RKO (cell line): ENCODE data around the gene ASRGL1.
A peak's percentile ranks its signal among the peaks of the same experiment; 100 is the strongest.
"Not testable (repeated sequence)": the region's sequence is repeated elsewhere in the genome, so short reads cannot be mapped to it uniquely, and the experiment has no call there.

Experiments used
- DNase-seq: peaks from one replicate; pipeline ENCODE4 v3.0.0-alpha.2; 2016; ENCODE audit warnings: low spot score

The ASRGL1 gene

DNA sequence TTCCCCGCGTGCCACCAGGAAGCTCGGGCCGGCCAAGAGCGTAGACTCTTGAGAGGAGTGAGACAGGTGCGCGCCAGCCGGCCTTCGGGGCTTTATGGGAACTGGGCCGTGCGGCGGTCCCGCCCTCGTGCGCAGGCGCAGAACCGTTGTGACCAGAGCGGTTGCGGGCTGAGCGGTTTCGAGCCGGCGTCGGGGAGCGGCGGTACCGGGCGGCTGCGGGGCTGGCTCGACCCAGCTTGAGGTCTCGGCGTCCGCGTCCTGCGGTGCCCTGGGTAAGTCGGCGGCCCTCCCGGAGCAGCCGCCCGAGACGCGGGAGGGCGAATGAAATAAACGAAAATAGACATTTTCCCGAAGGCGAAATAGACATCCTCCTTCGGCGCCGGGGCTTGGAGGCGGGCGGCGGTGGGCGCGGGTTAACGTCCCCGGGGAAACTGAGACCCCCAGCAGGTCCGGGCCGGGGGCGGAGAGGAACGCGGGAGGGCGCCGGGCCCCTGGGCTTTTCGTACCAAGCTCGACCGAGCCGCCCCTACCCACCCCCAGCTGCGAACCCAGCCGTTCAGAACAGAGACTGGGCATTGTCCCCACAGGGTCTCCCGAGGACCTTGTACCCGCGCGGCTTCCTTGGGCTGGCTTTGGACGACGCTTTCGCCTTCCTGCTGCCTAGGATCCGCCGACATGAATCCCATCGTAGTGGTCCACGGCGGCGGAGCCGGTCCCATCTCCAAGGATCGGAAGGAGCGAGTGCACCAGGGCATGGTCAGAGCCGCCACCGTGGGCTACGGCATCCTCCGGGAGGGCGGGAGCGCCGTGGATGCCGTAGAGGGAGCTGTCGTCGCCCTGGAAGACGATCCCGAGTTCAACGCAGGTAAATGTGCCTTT, at the start of gene ASRGL1:
Gene ASRGL1 (plus strand): TSS at position 146 of the 879 bp plus-strand sequence. CDS start 530 bp downstream, at position 676.
- peak; percentile 28 for DNase-seq

DNA sequence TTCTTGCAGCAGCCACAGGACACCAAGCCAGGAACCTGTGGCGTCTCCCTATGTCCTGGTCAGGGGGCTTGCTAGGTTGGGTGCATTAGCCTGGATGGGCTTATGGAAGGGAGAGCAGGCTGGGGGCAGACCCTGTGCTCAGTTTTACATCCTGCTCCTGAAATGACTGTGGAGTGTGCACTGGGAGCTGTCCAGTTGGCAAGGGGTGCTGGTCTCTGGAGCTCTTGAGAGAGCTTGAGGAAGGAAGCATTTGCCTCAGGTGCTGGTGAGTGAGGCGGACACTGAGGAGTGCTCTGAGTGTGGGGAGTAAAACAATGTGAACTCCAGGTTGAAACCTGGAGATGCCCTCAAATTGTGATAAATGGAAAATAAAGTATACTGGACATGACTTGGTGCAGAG, 41.7 kb upstream of the ASRGL1 start:
- DNase-seq = peak; percentile 19

DNA sequence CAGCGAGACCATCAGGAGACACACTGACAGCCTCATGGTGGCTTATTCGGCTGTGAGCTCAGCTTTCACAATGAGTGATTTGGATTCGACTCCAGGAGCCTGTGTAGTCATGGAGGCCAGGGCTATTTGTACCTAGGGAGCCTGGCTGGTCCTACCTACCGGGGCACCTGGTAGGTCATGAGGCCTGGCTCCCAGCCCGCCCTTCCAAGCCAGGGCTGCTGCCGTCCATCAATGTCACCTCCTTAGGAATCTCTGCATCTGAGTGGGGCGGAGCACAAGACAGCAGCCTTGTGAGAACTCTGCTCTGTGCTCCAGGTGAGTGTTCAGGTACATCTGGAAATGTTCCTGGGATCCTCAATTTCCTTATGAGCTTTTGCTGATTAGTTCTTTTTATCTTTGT, 38.3 kb upstream of the ASRGL1 start, which contains the start of gene SCGB1D4:
Gene SCGB1D4 (minus strand): TSS at position 101 of the 400 bp plus-strand sequence. CDS start 65 bp downstream, at position 36.
- DNase-seq = no peak

DNA sequence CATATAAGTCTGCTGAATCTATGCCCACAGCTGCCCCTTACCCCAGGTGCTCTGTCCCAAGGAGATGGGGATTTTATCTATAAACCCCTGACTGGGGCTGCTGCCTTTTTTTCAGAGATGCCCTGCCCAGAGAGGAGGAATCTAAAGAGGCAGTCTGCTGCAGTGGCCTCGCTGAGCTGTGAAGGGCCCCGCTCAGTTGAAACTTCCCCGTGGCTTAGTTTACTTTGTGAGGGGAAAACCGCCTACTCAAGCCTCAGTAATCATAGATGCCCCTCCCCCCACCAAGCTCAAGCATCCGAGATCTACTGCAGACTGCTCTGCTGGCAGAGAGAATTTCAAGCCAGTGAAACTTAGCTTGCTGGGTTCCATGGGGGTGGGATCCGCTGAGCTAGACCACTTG, 31.0 kb upstream of the ASRGL1 start:
- DNase-seq = no peak

DNA sequence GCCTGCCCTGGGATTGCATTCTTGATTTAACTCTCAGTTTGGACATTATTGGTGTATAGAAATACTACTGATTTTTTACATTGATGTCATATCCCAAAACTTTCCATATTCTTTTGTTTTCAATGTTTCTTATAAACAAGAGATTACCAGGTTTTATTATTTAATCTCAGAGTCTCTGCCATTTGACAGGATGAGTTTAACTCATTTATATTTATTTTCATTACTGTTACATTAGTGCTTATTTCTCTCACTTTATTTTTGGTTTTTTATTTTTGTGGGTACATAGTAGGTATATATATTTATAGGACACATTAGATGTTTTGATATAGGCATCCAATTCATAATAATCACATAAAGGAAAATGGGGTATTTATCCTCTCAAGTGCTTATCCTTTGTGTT, 29.3 kb upstream of the ASRGL1 start:
- no peak for DNase-seq

DNA sequence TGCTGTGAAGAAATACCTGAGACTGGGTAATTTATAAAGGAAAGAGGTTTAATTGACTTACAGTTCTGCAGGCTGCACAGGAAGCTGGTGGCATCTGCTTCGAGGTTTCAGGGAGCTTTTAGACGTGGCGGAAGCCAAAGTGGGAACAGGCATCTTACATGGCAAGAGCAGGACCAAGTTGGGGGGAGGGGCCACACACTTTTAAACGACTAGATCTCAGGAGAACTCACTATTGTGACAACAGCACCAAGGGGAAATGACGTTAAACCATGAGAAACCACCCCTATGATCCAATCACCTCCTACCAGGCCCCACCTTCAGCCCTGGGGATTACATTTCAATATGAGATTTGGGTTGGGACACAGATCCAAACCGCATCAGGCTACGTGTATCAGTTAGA, 27.3 kb upstream of the ASRGL1 start:
- DNase-seq = no peak

DNA sequence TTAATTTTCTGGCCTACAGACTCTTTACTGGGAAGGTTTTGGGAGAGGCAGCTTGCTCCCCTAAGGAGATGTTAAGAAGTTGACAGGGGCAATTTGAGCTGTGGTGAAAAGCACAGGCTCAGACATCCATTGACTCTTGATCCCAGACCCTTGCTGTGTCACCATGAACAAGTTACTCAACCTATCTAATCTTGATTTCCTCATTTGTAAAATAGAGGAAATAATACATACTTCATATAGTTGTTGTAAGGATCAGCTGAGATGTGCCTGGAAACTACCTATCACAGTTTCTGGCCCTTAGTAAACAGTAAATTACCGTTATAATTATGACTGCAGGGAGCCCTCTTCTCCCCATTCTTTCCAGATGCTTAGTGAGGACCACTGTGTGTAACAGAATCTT, 21.8 kb upstream of the ASRGL1 start:
- no peak for DNase-seq

DNA sequence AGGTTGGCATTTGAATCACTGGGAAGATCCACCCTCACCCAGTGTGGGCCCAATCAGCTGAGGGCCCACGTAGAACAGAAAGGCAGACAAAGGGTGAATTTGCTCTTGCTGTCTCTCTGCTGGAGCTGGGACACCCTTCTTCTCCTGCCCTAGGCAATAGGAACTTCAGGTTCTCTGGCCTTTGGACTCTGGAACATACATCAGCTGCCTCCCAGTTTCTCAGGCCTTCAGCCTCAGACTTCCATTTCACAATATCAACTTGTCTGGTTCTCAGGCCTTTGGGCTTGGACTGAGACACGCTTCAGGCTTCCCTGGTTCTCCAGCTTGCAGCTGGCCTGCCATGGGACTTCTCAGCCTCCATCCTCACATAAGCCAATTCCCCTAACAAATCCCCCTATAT, 14.7 kb upstream of the ASRGL1 start:
- DNase-seq = no peak

DNA sequence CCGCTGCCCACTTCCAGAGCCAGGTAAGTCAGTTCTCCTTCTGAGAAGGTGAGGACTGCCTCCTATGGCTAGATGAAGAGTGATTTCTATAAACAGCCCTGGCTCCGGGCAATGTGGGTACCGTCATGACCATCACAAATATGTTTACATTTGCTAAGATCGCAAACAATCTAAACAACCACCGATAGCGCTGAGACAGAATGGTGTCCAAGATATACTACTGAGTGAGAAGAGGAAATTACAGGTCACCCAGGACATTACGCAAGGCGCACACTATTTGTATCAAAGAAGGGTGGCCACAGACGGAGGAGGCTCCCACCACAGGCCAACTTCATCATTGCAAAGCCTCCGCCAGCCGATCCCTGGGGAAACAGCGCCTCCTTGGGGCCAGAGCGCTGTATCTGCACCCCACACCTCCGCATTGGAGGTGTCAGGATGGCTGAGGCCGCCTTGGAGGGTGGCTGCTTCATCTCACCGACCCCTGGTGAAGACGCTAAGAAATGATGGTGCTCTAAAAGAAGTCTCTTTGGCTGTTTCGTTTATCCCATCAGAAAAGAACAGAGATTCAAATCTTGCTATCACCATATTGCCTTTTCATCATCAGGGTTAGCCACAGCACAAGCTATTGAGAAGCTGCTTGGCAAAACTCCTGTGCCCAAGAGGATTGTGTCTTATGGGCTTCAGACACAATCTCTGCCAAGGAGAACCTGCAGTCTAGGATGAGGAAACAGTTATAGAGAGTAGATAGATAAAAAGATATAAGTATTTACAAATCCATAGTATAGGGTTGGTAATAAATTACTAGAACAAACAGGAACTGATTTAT, 12.3 kb upstream of the ASRGL1 start:
- DNase-seq = peak; percentile 4

DNA sequence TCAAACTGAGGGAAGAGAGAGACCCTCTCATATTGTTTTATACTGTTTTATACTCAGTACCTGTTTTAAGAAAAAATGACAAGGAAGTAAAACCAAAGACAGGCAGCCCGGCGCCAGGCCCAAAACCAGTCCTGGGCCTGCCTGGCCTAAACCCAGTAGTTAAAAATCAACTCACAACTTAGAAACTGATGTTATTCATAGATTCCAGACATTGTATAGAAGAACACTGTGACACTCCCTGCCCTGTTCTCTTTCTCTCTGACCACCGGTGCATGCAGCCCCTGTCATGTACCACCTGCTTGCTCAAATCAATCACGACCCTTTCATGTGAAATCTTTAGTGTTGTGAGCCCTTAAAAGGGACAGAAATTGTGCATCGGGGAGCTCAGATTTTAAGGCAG, 11.5 kb upstream of the ASRGL1 start:
- DNase-seq = not testable (repeated sequence)

DNA sequence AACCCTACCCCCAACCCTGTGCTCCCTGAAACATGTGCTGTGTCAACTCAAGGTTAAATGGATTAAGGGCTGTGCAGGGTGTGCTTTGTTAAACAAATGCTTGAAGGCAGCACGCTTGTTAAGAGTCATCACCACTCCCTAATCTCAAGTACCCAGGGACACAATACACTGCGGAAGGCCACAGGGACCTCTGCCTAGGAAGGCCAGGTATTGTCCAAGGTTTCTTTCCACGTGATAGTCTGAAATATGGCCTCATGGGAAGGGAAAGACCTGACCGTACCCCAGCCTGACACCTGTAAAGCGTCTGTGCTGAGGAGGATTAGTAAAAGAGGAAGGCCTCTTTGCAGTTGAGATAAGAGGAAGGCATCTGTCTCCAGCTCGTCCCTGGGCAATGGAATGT, 10.5 kb upstream of the ASRGL1 start:
- not testable (repeated sequence) for DNase-seq

DNA sequence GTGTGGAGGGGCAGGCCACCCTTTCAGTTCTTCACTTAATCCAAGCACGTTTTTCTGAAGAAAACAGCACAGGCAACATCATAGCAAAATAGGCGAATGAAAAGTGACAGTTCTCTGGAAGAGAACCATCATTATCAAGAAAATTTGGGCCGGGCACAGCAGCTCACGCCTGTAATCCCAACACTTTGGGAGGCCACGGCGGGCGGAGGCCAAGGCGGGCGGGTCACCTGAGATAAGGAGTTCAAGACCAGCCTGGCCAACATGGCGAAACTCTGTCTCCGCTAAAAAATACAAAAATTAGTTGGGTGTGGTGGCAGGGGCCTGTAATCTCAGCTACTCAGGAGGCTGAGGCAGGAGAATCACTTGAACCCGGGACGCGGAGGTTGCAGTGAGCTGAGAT, 9.7 kb upstream of the ASRGL1 start:
- not testable (repeated sequence) for DNase-seq

DNA sequence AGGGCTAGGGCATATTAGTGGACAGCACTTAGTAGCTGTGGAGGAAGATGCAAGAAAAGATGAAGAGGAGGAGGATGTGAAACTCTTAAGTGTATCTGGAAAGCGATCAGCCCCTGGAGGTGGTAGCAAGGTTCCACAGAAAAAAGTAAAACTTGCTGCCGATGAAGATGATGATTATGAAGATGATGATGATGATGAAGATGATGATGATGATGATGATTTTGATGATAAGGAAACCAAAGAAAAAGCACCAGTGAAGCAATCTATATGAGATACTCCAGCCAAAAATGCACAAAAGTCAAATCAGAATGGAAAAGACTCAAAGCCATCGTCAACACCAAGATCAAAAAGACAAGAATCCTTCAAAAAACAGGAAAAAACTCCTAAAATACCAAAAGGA, 6.0 kb upstream of the ASRGL1 start:
- not testable (repeated sequence) for DNase-seq

DNA sequence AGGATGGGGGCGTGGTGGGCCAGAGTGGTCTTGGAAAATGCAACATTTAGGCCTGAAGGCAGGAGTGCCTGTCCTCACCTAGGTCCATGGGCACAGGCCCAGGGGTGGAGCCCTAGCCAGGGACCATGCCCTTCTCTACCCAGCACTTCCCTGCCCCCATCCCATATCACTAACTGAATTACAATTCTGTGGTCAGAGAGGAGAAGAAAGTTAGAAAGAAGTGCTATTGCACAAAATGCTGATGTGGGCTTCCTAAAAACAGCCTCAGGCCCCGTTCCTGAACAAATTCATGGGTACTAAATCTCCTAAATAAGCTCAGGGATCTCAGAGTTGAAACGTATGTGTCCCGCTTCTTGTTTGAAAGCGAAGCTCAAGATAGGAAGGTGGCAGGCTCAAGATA, 3.5 kb upstream of the ASRGL1 start:
- no peak for DNase-seq

DNA sequence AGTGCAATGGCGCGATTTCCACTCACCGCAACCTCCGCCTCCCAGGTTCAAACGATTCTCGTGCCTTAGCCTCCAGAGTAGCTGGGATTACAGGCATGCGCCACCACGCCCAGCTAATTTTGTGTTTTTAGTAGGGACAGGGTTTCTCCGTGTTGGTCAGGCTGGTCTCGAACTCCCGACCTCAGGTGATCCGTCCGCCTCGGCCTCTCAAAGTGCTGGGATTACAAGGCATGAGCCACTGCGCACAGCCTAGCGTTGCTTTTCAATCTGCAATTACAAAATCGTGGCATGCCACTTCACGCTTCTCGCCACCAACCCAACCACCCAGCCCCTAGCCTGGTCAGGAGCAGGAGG, 322 bp upstream of the ASRGL1 start:
- DNase-seq = not testable (repeated sequence)

DNA sequence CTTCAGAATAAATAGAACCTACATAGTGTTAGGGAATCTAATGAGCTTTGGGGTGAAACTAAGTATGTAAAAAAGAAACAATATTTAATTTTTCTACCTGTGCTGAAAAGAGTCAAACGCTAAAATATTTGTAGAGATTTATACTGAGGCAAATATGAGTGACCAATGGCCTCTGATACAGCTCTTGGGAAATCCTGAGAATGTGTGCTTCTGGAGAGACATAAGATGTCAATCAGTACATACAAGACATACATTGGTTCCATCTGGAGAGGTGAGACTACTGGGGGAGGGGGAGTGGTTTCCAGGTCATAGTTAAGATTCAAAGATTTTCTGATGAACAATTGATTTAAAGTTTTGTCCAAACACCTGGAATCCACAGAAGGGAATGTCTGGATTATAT, 970 bp downstream of the ASRGL1 start:
- DNase-seq = no peak

DNA sequence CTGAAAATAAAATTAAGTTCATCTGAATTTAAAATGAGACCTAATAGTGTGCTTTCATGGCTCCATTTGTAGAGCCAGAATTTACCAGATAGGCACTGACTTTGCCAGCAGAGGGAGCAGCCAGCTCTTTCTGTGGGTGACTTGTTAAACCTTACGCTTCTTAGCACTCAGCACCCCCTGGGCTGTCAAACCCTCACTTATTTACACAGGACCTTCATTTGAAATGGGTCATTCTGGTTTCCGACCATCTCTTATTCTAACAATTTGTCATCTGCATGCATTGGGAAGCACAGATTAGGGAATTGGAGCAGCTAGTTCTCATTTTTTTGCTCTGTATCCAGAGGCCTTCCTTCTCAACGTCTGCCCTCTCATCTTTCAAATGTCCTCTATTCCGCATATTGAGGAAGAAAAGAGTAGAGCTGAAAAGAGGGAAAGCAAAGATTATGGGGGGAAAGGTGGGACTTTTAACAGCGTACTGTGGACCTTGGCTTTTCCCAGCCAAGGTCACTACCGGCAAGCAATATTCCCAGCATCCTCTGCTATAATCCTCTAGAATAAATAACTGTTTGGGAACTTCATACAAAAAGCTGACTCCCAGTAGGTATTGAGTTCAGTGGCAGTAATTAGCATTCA, 3.1 kb downstream of the ASRGL1 start:
- peak; percentile 64 for DNase-seq

DNA sequence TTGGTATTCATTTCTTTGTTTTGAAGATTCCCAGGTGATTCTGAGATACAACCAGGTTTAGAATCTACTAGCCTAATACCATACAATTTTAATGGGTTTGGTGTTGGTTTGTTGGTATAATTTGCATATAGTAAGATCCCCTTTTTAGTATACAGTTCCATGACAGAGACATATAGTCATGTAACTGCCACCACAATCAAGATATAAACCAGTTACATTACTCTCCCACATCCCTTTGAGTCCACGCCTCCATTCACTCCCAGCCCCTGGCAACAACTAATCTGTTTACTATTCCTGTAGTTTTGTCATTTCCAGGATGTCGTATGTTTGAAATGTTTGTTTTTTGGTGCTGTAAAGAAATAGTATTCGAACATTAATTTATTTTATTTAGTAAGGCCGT, 4.3 kb downstream of the ASRGL1 start:
- DNase-seq = no peak

DNA sequence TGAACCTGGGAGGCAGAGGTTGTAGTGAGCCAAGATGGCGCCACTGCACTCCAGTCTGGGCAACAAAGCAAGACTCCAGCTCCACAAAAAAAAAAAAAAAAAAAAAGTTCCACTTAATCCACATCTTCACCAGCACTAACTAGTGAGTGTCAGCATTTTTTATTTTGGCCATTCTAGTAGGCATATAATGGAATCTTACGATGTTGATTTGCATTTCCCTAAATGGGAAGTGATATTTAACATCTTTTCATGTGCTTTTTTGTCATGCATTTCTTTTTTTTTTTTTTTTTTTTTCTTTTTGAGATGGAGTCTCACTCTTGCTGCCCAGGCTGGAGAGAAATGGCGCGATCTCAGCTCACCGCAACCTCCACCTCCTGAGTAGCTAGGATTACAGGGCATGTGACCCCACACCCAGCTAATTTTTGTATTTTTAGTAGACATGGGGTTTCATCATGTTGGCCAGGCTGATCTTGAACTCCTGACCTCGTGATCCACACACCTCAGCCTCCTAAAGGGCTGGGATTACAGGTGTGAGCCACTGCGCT, 6.5 kb downstream of the ASRGL1 start:
- DNase-seq = not testable (repeated sequence)

DNA sequence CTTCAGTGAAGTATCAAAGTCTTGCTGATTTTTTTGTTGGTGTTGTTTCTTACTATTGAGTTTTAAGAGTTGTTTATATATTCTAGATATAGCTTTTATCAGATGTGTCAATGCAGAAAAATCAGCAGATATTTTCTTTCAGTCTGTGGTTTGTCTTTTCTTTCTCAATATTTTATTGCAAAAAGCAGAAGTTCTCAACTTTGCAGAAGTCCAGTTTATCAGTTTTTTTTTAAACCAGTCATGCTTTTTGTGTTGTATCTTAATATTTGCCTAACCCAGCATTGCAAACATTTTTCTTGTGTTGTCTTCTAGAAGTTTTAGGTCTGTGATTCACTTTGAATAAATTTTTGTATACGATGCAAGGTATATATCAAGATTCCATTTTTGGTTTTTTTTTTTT, 7.0 kb downstream of the ASRGL1 start:
- no peak for DNase-seq

DNA sequence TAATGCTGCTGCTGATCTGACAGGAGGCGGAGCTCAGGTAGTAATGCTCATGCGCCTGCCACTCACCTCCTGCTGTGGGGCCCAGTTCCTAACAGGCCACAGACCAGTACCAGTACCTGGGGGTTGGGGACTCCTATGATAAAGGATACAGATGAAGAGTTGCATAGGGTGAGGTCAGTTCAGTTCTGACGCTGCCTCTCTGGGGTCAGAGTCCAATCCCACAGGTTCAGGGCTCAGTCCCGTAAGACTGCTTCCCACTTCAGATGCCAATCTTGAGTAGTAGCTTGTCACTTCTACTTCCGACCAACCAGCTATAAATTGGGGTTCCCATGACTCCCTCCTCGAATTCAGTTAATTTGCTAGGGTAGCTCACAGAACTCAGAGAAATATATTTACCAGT, 8.6 kb downstream of the ASRGL1 start:
- DNase-seq = no peak
